Measurements from ENCODE around the gene MAST4. TPM values are rescaled to one million over a fixed set of nuclear protein-coding genes. Genes with fewer than 3 reads are reported as not detected.

MAST4 gene
- total RNA-seq, 4 donors from 2014 or later: 19.5 to 44.1 (median 24.1) TPM

- Histone ChIP-seq H3K27me3 (no peaks in the 10 kb centered on the region), H3K4me3 (no peak overlapping the region), H3K4me1 (no peaks in the 10 kb centered on the region), H3K36me3 (no peaks in the 10 kb centered on the region), H3K9me3 (no peaks in the 10 kb centered on the region), H3K27ac (no peak overlapping the region)
- 55 to 83% methylated on average over 1 of the region's 1 CpG for WGBS, 2 donors
- TF ChIP-seq EP300 (IDR thresholded peaks at IDR 0.05): no peak
- DNase-seq (ENCODE audit: low spot score in 2 of 2): no peak
These were observed 312.0 kb downstream of the MAST4 start for GRCh38 chr5:66908230-66908629.

GRCh38 chr5:66909364-66909763 is 313.2 kb downstream of the MAST4 start:
- 81 to 82% methylated on average over 3 of the region's 3 CpGs for WGBS, 2 donors
- Histone ChIP-seq H3K4me1 (no peaks in the 10 kb centered on the region), H3K4me3 (no peak overlapping the region), H3K27me3 (no peaks in the 10 kb centered on the region), H3K36me3 (no peaks in the 10 kb centered on the region), H3K9me3 (no peaks in the 10 kb centered on the region), H3K27ac (no peak overlapping the region)
- no peak for DNase-seq (ENCODE audit: low spot score in 2 of 2)
- TF ChIP-seq CTCF (IDR thresholded peaks at IDR 0.05) (no peak), EP300 (IDR thresholded peaks at IDR 0.05) (no peak), POLR2A (IDR thresholded peaks at IDR 0.05) (no peak)

- no peak overlapping the region for H3K27ac ChIP-seq
- no peaks in the 10 kb centered on the region for H3K36me3 ChIP-seq
- H3K4me1 ChIP-seq: no peaks in the 10 kb centered on the region
- H3K4me3 ChIP-seq: no peak overlapping the region
- H3K9me3 ChIP-seq: no peaks in the 10 kb centered on the region
- H3K27me3 ChIP-seq: no peaks in the 10 kb centered on the region
- DNase-seq (ENCODE audit: low spot score in 2 of 2): no peak
- TF ChIP-seq POLR2A (IDR thresholded peaks at IDR 0.05): no peak
- TF ChIP-seq CTCF (IDR thresholded peaks at IDR 0.05): no peak
- TF ChIP-seq EP300 (IDR thresholded peaks at IDR 0.05): no peak
These were observed 316.6 kb downstream of the MAST4 start for GRCh38 chr5:66912787-66913186.

- 87 to 91% methylated on average over 7 of the region's 7 CpGs for WGBS, 2 donors
- TF ChIP-seq CTCF (IDR thresholded peaks at IDR 0.05): no peak
- Histone ChIP-seq H3K9me3 (no peaks in the 10 kb centered on the region), H3K27ac (no peak overlapping the region), H3K36me3 (no peaks in the 10 kb centered on the region), H3K27me3 (no peaks in the 10 kb centered on the region), H3K4me3 (no peak overlapping the region), H3K4me1 (no peaks in the 10 kb centered on the region)
- no peak for DNase-seq (ENCODE audit: low spot score in 2 of 2)
These were observed 319.3 kb downstream of the MAST4 start for GRCh38 chr5:66915531-66915930.

GRCh38 chr5:66922881-66923280 is 326.7 kb downstream of the MAST4 start:
- DNase-seq (ENCODE audit: low spot score in 2 of 2): no peak
- no peak overlapping the region for H3K27ac ChIP-seq
- H3K36me3 ChIP-seq: no peaks in the 10 kb centered on the region
- no peaks in the 10 kb centered on the region for H3K27me3 ChIP-seq
- H3K9me3 ChIP-seq: no peaks in the 10 kb centered on the region
- 65 to 78% methylated on average over 5 of the region's 5 CpGs for WGBS, 2 donors
- no peaks in the 10 kb centered on the region for H3K4me1 ChIP-seq
- H3K4me3 ChIP-seq: no peak overlapping the region
- TF ChIP-seq EP300 (IDR thresholded peaks at IDR 0.05) (no peak), POLR2A (IDR thresholded peaks at IDR 0.05) (no peak), CTCF (IDR thresholded peaks at IDR 0.05) (no peak)

GRCh38 chr5:66923457-66923856 is 327.3 kb downstream of the MAST4 start:
- TF ChIP-seq CTCF (IDR thresholded peaks at IDR 0.05): no peak
- no peak for TF ChIP-seq EP300 (IDR thresholded peaks at IDR 0.05)
- TF ChIP-seq POLR2A (IDR thresholded peaks at IDR 0.05): no peak
- Histone ChIP-seq H3K27ac (no peak overlapping the region), H3K4me1 (no peaks in the 10 kb centered on the region), H3K9me3 (no peaks in the 10 kb centered on the region), H3K36me3 (no peaks in the 10 kb centered on the region), H3K4me3 (no peak overlapping the region), H3K27me3 (no peaks in the 10 kb centered on the region)
- 47 to 52% methylated on average over 1 of the region's 1 CpG for WGBS, 2 donors
- no peak for DNase-seq (ENCODE audit: low spot score in 2 of 2)

Measured in tibial nerve (tissue), 4 donors.